ENCODE measurements around the gene RNF215. TPM values are rescaled to one million over a fixed set of nuclear protein-coding genes. Genes with fewer than 3 reads are reported as not detected.

The RNF215 gene
- total RNA-seq = 16.8 and 18.1 TPM in 2 replicates

DNA sequence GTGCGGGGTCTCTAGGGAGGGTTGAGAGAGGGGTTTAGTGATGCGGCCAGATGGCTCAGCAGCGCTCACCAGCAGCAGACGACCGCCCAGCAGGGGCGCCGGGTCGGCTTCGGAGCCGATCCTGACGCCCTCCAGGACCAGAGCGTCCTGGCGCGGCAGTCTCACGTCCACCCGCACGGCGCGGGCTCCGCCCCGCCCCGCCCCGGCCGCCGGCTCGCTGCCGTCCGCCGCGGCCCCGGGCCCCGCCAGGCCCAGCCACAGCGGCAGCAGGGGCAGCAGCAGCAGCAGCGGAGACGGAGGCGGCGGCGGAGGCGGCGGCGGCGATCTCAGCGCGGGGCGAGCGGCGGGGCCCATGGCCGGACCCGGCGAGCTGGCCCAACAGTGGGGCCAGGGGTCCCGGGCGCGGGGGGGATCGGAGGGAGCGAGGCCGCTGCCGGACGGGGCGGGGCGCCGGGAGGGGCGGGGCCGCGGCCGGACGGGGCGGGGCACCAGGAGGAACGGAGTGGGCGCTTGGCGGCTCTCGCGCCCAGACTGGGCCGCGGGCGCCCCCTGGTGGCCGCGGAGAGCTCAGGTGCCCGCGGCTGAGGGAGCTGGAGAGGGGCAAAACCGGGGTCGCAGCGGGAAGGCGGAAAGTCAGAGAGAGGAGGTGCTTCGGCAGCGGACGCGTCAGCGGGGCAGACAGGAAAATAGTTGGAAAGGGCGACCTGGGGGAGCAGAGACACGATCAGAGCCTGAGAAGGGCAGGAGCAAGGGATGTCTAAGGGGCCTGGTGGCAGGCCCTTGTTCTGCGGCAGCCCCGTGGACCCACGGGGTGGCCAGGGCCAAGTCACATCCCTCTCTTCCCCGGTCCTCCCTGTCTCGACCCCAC is at the start of gene RNF215:
Gene RNF215 (minus strand): TSS at position 452 of the 868 bp plus-strand sequence. CDS start 98 bp downstream, at position 354.
- DNase-seq (ENCODE audit: low read depth, low spot score) = no peak

DNA sequence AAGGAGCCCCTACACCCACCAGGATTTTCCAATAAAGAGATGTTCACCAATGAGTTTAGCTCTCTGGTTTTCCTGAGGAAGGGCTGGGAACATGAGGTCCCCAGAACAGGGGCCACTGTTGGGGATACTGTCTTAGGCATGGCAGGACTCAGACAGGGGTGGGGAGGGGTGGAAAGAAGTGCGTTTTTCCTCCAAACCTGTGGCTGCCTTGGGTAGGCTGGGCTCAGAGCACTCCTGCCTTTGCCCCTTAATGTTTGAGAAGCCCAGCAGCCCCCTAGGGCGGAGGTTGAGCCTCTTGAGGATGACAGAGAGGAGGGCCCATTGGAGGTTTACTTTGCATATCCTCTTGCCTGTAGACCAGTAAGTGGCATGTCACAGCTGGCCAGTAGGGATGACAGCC is 49.0 kb upstream of the RNF215 start:
- DNase-seq (ENCODE audit: low read depth, low spot score) = no peak

DNA sequence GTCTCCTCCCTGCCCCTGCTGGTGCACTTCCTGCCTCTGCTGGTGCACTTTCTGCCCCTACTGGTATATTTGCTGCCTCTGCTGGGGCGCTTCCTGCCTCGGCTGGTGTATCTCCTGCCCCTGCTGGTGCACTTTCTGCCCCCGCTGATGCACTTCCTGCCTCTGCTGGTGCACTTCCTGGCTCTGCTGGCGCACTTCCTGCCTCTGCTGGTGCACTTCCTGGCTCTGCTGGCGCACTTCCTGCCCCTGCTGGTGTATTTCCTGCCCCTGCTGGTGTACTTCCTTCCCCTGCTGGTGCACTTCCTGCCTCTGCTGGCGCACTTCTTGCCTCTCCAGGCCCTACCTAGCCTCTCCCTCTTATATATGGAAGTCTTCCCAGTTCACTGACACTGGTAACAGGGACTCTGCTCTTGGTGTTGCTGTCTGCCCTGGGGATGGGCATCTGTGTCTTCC is 48.5 kb upstream of the RNF215 start:
- no peak for DNase-seq (ENCODE audit: low read depth, low spot score)

DNA sequence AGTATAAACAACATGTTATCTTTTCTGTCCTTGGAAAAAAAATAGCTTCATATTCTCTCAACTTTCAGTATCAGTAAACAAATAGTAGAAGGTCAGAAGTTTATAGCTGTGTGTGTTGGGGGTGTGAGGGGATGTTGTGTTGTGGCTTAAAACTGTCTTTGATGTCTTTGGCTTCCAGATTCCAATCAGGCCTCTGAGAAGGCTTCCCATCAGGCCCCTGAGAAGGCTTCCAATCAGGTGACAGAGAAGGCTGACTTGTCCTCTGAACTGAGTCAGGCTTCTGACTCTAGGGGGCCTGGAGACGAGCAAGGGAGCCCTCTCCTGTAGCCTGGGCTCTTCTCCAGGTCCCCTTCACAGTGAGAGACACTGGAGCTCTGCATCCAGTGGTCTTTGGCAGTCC is 47.6 kb upstream of the RNF215 start:
- no peak for DNase-seq (ENCODE audit: low read depth, low spot score)

DNA sequence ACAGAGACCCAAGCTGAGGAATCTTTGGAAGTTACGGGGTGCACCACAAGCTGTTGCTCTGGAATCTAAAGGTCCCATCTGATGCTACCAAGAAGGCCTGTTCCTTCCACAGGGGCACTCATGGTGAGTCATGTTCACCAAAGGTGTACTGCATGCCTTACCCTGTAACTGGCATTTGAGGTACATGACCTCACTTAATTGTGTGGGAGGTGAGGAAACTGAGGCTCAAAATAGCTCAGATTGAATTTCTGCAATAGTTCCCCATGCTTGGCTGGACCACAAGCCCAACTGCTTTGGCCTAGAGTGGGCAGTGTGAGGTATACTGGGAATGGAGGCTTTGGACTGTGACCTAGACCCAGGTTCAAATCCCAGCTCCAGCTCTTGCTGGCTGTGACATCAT is 46.6 kb upstream of the RNF215 start:
- DNase-seq (ENCODE audit: low read depth, low spot score) = no peak

DNA sequence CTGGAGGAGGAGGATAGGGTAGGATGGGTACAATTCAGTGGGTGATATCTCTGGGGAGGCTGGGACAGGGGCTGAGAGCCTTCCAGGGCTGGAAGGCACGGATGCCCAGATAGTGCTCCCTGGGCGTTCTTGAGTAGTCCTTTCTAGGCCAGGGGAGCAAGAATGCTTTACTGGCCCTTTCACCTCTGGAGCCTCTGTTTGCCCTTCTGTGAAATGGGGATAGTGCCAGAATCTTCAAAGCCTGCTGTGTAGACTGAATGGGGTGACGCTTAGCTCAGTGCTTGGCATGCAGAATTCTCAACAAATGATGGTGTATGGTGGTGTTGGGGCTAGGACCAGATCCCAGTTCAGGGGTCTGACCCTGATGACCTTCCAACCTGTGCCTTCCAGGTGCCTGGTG is 46.0 kb upstream of the RNF215 start:
- DNase-seq (ENCODE audit: low read depth, low spot score) = no peak

DNA sequence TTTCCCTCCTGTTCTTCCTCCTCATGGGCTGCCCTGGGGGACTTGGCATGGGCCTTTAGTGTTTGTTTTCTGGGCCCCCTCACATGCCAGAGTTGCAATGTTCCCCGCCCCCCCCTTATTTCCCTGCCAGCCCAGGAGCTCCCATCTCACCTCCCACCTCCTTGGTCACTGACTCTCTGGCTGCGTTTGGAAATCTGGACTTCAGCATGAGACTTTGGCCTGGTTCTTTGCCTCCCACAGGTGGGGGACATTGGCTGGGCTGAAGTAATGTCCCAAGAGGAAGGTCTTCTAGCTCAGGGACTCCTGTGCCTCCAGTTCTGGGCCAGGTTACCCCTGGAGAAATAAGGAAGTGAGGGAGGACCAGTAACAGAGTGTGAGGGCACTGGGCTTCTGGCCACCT is 45.3 kb upstream of the RNF215 start:
- no peak for DNase-seq (ENCODE audit: low read depth, low spot score)

DNA sequence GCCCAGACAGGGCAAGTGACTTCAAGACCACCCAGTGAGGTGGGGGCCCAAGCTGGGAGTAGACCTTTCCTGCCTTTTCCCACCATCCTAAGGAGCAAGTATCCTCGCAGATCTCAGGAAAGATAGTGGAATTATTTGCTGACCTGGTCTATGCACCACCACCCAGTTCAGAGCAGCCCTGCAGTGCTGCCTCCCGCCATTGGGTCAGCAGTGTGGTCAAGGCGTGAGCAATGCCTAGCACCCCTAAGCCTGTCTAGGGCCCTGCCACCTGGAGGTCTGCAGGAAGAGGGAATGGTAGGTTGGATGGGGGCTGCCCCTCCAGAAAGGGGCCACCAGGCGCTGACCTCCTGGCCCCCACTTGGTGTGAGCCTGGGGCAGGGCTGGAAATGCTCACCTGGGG is 44.9 kb upstream of the RNF215 start:
- no peak for DNase-seq (ENCODE audit: low read depth, low spot score)

DNA sequence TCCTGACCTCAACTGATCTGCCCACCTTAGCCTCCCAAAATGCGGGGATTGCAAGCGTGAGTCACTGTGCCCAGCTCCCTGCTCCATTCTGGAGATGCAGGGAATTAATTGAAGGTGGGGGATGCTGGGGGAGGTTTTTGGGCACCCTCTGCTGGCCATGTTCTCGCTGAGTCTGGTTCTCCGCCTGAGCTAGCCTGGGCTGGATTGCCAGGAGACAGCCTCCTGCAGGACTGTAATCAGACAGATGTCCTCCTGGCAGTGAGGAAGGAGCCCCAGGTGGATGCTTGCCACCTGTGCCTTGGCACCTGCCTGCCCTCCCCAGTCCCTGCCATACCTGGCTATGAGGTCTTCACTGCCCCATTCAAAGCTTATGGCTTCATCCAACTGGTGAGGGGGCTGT is 43.7 kb upstream of the RNF215 start:
- DNase-seq (ENCODE audit: low read depth, low spot score) = no peak

DNA sequence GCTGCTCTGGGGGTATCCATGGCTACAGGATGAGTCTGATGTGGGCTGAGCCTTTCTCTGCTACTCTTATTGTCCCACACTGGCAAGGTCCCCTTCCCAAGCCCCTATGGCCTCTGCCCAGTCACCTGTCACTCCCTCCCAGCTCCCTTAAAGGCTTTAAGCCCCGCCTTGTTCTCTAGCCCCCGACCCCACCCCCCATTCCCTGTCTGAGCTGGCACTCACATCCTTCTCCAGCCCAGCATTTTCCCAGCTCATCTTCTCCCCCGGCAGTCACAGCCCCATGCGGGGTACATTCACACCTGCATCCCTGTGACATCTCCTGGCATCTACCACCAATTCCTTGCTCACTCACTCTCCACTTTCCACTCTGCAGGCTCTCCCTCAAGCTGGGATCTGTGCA is 42.7 kb upstream of the RNF215 start:
- DNase-seq (ENCODE audit: low read depth, low spot score) = no peak

DNA sequence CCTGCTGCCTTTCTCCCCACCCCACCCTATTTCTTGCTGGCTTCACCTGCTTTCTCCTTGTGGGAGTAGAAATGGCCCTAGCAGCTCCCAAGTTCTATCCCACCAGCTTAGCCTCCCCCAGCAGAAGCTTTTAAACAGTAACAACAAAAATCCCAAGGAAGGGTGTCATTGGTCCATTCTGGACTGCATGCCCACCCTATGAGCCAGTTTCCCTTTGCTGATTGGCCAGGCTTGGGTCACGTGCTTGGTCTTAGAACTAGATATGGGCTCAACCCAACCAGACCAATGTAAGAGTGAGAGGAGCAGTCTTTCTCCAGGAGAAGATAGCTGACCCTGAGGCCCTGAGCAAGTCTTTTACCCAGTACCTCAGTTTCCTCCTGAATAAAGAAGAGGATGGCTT is 40.7 kb upstream of the RNF215 start:
- DNase-seq (ENCODE audit: low read depth, low spot score) = no peak

DNA sequence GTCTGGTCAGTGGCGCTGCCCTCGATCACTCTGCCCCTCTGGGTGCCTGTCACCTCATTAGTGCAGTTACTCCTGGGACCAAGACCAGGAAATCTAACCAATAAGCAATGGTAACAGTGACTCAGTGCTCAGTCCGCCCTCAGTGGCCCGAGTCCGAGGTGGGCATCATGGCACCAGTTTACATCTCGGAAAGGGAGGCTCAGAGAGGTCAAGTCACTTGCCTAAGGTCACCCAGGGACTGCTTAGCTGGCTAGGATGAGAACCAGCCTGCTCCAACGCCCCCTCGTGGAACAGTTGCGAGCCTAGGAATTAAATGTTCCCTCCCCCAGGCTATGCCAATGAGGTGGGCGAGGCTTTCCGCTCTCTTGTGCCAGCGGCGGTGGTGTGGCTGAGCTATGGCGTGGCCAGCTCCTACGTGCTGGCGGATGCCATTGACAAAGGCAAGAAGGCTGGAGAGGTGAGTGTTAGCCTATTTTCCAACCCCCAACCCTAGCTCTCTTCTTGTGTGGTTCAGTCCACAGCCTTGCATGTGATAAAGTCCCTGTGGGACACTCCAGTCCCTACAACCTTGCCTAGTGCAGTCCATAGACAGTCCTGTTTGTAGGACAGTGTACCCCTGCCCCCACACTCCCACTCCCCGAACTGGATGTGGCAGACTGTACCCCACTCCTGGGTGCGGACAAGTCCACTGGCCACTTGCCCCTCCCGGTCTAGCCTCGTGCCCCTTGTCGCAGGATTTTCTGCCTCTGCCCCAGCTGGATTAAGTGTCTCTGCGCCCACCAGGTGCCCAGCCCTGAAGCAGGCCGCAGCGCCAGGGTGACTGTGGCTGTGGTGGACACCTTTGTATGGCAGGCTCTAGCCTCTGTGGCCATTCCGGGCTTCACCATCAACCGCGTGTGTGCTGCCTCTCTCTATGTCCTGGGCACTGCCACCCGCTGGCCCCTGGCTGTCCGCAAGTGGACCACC is 39.5 kb upstream of the RNF215 start:
- no peak for DNase-seq (ENCODE audit: low read depth, low spot score)

DNA sequence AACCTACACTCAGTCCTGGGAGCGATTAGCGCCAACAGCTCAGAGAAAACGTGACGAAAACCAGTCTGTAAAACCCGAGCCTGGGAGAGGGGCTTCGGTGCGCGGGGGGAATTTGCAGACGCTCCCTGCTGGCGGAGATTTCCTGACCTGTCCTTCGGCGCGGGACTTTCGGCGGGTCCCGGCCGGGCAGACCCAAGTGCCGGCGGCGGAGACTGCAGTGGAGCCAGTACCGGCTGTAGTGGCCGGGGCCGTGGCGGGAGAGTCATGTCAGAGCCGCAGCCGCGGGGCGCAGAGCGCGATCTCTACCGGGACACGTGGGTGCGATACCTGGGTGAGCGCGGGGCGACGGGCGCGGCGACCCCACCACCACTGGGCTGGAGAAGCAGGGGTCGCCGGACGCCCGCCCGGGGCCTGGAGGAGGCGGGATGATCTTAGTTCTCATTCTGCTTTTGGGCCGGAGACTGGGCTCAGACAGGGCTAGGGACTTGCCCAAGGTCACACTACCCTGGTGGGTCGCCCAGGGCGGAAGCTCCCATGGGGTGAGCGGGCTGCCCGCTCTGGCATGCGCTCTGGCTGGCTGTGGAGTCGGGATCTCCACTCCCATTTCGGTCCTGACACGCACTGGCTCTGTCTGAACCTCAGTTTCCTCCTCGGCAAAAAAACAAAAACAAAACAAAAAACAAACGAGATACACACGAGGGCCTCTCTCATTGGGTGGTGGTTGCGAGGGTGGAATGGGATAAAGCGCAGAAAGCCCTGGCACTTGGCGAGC is 38.6 kb upstream of the RNF215 start, which contains the start of gene MTFP1:
Gene MTFP1 (plus strand): TSS at position 153 of the 772 bp plus-strand sequence. CDS start 112 bp downstream, at position 265.
- DNase-seq (ENCODE audit: low read depth, low spot score) = no peak

DNA sequence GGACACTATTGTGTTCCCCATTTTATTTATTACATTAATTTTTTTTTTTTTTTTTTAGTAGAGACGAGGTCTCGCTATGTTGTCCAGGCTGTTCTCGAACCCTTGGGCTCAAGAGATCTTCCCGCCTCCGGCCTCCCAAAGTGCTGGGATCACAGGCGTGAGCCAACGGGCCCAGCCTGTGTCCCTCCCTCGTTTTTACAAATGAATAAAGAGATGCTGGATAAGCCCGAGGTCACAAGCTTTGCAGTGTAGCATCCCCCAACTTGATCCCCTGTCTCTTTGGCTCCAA is 38.1 kb upstream of the RNF215 start:
- no peak for DNase-seq (ENCODE audit: low read depth, low spot score)

DNA sequence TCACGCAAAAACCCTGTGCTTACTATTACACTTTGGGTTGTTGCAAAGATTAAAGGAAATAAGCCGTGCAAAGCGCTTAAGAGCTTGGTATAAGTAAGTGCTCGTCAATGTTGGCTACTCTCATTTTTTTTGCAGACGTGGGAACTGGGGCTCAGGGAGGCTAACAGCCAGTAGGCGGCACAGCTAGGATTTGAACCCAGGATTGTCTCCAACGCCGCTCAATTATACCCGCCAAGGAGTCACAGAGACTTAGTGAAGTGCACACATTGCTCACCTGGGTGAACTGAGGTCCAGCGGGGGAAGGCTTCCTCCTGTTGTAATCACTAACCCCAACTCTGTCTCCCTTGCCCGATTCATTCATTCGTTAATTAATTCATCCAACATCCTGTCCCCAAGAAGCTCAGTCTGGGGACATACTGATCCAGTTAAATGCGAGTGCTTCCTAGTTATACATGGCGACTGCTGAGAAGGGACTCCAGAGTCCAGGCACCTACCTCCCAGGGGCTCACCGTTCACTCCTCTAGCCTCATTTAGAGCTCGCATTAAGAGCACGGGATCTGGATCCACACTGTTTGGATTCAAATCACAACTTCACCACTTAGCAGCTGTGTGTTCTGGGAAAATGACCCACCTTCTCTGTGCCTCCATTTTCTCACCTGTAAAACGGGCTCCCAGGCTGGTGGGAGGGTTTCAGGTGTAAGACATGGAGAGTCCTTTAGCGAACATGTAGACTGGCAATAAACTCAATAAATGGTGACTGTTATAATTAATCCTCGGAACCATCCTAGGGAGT is 37.5 kb upstream of the RNF215 start:
- no peak for DNase-seq (ENCODE audit: low read depth, low spot score)

DNA sequence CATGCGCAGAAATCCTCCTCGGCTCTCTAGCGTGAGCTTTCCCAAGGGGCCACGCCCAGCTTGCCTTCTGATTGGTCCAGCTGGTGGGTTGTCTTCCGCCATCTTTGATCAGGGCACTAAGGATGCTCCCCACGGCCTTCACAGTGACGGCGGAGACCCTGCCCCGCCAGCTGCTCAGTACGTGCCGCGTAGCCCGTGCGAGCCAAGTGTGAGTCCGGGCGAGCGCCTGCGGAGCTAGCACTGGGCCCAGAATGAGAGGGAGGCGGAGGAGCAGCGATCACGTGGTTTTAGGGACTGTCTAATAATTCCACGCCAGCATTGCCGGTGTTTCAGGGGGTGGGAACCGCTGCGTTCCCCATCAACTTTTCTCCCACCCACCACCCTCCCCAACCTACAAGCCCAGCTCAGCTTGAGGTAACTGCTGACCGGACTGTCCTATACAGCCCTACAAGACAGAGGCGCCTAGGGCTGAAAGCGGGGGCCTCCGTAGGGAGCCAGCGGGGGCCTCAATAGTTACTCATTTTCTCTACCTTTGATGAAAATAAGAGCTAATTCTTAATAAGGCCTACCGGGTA is 36.8 kb upstream of the RNF215 start:
- DNase-seq (ENCODE audit: low read depth, low spot score) = peak; percentile 99

DNA sequence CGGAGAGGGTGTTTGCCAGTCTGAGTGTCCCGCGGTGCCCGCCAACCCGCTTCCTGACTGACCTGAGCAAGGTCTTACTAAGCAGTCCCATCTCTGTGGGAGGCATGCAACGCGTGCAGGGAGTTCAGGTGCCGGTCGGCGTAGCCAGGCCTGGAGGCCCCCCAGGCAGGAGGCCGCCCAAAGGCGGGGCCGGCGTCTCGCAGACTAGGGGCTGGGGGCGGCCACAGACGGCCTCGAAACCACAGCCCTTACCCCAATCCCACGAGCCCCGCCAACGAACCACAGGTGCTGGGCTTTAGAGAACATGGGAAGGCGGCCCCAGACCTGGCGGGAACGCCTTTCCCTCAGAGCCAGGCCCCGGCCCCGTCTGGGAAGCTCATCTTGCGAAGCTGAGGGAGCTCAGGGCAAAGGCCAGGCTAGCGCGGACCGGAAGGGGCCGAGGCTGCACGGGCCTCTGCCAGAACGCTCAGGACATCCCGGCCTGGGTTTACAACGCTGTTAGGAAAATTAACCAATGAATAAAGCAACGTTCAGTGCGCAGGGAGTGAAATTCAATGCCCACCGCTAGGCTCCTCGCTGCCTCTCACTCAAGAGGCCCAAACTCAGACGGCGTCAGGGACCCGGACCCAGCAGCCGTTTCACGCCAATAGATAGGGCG is 36.2 kb upstream of the RNF215 start:
- no peak for DNase-seq (ENCODE audit: low read depth, low spot score)

DNA sequence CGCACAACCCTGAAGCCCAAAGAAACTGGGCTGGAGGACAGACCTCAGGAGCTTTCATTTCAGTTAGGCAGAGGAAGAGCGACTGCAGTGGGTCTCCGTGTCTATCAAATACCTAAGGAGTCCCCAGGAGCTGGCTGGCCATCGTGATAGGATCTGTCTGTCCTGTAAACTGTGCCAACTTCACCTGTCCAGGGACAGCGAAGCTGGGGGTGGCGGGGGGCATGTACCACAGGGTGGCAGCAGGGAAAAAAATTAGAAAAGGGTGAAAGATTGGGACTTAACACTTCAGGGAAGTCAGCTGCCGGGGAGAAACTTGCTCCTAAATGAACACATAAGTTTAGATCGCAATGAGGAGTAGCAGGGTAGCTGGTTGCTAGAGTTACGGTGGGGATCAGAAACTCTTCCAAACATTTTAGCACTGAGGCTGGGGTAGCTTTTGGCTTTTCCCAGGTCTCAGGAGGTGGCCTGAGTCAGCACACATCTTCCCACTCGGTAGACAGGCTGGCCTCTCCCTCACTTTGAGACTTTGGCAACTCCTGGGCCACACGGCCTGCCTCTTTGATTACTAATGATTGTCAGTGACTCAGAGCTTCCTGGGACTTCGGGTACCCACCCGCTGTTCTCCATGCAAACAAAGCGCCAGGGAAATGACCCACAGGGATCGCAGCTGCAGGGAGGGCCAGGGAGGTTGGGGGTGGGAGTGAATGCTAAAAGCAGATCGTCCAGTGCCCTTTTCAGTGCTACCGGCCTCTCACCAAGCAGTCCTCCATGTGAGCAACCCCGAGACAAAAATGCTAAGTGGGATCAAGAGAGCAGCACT is 35.5 kb upstream of the RNF215 start:
- no peak for DNase-seq (ENCODE audit: low read depth, low spot score)
